HG02840 (cell line): ENCODE measurements around the gene SETD5.

Source experiments
- ATAC-seq: cut with Tn5 transposase; IDR thresholded peaks from one replicate; pipeline ENCODE4 v1.9.1; 2021; ENCODE audit warnings: mild to moderate bottlenecking, moderate library complexity, moderate number of reproducible peaks; ENCODE audit not compliant: unreplicated experiment, low FRiP score

The SETD5 gene, protein sequence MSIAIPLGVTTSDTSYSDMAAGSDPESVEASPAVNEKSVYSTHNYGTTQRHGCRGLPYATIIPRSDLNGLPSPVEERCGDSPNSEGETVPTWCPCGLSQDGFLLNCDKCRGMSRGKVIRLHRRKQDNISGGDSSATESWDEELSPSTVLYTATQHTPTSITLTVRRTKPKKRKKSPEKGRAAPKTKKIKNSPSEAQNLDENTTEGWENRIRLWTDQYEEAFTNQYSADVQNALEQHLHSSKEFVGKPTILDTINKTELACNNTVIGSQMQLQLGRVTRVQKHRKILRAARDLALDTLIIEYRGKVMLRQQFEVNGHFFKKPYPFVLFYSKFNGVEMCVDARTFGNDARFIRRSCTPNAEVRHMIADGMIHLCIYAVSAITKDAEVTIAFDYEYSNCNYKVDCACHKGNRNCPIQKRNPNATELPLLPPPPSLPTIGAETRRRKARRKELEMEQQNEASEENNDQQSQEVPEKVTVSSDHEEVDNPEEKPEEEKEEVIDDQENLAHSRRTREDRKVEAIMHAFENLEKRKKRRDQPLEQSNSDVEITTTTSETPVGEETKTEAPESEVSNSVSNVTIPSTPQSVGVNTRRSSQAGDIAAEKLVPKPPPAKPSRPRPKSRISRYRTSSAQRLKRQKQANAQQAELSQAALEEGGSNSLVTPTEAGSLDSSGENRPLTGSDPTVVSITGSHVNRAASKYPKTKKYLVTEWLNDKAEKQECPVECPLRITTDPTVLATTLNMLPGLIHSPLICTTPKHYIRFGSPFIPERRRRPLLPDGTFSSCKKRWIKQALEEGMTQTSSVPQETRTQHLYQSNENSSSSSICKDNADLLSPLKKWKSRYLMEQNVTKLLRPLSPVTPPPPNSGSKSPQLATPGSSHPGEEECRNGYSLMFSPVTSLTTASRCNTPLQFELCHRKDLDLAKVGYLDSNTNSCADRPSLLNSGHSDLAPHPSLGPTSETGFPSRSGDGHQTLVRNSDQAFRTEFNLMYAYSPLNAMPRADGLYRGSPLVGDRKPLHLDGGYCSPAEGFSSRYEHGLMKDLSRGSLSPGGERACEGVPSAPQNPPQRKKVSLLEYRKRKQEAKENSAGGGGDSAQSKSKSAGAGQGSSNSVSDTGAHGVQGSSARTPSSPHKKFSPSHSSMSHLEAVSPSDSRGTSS (N-terminal part only)

DNA sequence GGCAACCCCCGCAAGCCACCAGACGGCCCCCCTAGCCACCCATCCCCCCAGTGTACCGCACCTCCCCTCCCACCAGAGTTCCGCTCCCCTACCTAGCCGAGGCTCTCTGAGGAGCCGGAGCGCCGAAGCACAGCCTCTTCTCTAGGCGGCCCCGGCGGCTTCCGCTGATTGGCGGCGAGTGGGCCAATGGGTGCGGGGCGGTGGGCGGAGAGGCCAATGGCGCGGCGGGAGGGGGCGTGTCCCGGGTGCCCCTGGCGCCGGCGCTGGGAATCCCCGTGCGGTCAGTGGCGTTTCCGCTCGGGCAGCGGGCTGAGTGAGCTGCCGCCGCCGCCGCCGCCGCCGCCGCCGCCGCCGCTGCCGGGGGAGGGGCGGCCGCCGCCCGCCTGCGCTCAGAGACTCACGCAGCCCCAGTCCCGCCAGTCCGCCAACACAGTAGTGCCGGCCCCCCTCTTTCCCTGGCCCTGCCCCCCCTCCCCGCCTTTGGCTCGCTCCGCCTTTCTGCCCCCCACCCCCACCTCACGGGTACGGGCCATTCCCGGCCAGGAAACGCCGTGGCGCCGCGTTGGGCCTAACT lies at the start of gene SETD5:
SETD5 (plus strand) TSS at position 284 of the 574 bp plus-strand sequence. CDS start 31,324 bp downstream, outside the sequence.
- peak; percentile 47 for ATAC-seq

DNA sequence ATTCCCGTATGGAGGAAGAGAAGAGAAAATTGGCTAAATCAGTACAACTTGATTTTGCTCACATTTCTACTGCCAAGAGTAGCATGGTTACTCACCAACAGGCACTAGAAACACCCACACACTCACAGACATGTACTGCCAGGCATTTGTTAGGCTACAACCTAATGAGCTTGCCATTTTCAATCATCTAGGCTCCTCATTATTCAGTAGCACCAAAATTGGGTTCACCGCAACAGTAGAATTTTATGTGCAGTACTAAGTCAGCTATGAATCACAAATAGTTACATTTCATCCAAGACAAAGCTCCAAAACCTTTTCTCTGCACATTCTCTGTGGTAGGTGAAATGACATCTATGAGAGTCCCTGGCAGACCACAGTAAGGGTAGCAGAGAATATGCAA lies 49.5 kb upstream of the SETD5 start:
- ATAC-seq: no peak

DNA sequence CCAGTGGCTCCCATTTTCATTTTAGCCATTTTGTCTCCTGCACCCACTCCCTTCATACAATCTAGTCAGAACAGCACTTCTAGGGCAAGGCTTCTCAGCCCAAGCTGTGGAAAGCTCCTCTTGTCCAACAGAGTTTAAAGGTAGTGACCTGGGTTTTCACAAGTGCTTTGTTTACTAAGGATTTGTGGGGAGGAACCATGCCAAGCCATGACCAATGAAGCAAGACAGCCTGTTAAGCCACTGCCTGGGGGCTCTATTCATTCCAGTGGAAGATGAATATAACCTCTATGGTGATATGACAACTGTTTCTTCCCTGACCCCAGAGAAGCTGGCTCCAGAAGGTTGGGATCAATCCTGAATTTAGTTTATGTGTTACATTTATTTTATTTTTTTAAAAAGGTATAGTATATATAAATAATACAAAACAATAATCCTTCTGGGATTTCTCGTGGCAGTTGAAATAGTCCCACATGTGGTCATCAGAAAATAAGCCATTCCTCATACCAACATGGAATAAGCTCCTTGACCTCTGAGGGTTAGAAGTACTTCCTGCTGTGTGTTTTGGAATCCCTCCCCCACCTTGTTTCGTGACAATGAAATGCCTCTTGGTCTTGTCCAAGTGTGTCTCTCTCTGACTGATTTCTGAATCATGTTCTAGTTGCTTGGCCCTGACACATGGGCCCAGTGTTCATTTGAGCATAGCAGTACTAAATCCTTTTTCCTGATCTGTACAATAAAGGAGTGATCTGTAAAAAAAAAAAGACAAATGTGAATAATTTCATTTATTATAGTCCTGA lies 47.9 kb upstream of the SETD5 start:
- no peak for ATAC-seq

DNA sequence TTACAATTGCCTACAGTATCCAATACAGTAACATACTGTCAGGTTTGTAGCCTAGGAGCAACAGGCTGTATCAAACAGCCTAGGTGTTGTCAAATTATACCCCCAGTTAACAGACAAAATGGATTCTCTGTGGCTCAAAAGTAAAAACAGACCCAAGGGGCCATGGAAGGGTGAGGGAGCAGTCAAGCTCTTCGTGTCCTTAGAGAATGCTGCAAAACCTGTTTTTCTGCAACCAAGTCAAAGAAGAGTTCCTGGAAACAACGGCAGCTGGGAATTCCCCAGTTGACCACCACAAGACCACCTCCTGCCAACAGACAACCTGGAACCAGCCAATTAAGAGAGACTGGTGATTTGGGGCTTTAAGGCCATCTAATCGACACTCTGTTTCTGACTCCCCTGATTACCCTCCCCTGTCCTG lies 45.7 kb upstream of the SETD5 start:
- ATAC-seq: no peak

DNA sequence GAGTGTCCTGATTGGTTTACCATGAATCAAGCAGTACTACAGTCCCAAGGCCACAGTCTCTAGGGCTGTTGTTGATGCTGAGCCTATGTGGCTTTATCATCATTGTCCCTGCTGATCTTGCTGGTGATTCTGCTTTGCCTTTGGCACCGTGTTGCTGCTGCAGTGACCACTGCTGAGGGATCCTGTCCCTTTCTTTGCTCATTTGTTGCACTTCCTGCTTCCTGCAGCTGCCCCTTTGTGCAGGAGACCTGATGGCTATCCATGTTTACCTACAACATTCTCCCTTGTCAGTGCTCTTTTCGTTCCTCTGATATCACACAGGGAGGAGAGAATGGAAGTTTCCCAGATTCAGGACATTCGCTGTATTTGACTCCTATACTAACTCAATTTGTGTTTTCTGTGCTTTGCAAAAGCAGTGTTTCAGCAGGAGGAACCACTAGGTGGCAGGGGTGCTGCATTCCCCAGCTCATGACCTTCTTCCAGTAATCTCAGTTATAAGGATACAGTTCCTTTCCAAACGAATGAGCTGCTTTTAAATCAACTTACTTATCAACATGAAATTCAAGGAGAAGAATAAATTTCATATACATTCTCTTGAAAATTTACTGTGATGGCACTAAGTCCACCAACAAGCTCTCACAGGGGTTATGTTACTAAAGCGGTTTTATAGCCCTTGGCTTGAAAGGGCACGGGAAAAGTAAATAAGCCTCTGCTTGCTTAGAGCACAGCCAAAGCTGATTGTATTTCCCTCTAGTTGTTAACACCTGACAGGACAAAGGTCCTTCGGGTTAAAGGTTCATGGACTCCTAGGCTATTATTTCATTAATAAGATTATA lies 44.3 kb upstream of the SETD5 start:
- ATAC-seq: no peak

DNA sequence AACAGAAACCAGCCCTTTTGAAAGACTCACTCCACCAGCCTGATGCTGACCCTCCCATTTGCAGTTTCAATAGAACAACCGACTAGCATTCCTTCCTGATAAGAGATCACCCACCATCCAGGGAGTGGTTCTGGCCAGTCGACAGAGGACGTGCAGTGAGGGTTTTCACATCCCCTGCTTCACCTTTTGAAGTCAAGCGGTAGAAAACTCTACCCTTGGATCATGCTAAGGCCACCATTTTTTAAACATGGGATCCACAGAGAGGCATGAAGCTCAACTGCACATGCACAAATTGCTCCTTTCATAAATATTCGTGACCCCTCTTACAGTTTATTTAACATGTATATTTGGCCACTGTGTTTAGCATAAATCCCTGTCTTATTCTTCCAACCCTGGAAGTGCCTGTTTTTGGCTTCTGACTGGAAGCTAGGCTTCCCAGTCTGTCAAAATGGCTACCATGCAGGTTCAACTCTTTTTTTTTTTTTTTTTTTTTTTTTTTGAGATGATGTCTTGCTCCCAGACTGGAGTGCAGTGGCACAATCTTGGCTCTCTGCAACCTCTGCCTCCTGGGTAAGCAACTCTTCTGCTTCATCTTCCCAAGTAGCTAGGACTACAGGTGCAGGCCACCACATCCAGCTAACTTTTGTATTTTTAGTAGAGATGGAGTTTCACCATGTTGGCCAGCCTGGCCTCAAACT lies 35.6 kb upstream of the SETD5 start:
- no peak for ATAC-seq

DNA sequence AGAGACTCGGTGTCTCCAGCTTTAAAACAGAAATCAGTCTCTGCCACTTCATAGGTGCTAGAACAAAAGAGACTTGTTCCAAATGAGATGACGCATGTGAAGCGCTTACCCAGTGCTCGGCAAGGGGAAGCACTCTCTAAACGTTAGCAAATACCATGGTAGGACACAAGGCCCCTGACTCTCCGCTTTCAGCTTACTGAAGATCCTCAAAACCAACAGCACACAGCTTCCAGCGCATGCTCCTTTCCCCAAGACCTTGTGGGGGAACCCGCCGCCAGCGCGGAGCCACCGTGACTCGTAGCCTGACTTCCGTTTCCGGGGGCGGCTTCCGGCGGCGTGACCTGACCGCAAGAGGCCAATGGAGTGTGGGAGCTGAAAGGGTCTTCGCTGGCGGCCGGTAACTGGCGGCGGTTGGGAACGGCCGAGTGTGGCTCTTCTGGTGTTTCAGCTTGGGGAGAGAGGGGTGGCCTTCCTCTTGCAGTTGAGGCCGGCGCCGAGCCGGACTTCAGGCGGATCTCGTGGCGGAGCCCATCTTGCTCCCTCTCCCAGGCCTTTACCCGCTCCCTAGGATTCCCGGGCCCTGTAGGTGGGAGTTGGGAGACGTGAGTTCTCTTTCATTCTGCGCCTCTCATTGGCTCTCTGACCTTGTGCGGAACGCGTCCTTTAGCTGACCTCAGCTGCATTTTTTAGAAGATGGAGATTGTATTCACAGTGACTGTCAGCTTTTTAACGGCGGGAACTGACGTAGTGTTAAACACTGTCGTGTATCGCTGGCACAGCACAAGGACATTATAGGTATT lies 34.5 kb upstream of the SETD5 start, which contains the start of gene THUMPD3:
THUMPD3 (plus strand) TSS at position 324 of the 800 bp plus-strand sequence. CDS start 2,015 bp downstream, outside the sequence.
- ATAC-seq: peak; percentile 93

DNA sequence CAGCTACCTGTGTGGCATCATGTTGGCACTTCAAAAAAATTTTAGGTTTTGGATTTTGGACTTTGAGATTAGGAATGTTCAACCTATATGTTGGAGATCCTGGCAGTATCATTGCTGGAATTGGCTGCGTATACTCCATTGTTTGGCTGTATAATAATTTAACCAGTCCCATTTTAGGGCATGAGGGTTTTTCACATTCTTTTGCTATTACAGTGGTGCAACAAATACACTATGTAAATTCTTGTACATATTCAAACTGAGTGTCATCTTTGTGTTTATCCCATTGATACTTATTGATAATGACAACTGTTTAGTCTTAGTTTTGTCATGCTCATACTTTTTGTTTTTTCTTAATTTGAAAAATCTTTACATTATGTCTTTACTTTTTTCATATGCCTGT lies 27.9 kb upstream of the SETD5 start:
- no peak for ATAC-seq

DNA sequence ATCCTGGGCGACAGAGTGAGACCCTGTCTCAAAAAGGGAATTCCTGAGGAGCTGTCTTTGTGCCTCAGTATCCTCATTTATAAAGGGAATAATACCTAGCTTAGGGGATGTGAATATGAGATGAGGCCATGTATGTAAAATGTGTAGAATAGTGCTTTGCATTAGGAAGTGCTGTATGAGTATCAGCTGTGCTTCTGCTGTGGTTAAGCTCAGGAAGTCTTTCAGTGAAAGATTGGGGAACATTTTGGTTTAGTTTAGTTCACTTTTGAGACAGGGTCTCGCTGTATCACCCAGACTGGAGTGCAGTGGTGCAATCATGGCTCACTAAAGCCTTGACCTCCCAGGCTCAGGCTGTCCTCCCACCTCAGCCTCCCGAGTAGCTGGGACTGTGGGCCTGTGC lies 23.9 kb upstream of the SETD5 start:
- no peak for ATAC-seq

DNA sequence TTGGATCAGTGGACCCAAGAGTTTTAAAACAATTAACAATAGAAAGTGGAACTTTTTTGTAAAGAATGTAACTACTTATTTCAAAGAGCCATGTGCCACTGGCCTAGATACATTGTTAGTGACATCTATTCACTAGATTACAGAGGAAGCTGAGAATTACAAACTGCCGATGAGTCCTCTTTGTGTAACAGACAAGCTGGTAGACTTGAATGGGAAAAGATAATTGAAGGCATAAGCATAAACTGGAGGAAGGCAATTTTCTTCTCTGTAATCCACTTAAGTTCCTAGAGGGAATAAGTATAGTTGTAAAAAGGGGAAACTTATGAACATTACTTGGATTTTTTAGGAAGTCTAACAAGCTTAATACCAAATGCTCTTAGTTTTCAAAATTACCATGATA lies 19.4 kb upstream of the SETD5 start:
- ATAC-seq: no peak

DNA sequence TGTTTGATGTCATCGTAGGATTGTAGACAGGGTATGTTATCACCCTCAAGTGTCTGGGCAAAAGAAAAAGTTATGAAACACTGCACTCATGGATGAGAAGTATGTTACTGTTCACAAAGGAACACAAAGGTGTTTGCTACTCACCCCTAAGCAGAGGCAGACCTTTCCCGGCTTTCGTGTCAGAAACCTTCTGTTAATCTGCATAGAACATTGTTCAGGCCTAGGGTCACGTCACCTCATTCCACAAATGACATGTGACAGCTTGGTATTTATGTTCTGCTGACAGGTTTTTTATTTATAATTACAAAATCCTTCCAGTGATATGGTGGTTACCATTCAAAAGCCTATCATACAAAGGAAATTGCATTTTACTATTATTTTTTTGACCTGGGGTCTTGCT lies 18.1 kb upstream of the SETD5 start:
- no peak for ATAC-seq

DNA sequence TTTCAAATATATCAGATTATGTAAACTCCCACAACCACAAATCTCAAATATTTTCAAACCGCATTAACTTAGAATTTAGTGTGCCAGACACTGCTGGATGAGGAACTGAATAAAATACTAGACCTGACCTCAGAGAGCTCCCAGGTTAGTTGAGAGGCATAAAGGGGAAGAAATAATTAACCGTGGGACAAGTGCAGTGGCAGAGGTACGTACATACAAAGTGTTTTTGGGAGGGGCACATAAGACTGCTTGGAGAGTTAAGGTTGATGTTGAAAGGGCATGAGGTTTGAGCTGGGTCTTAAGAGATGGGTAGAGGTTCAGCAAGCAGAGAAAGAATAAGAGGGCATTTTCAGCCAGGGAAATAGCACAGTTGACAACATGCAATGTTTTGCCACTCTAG lies 17.4 kb upstream of the SETD5 start:
- no peak for ATAC-seq

DNA sequence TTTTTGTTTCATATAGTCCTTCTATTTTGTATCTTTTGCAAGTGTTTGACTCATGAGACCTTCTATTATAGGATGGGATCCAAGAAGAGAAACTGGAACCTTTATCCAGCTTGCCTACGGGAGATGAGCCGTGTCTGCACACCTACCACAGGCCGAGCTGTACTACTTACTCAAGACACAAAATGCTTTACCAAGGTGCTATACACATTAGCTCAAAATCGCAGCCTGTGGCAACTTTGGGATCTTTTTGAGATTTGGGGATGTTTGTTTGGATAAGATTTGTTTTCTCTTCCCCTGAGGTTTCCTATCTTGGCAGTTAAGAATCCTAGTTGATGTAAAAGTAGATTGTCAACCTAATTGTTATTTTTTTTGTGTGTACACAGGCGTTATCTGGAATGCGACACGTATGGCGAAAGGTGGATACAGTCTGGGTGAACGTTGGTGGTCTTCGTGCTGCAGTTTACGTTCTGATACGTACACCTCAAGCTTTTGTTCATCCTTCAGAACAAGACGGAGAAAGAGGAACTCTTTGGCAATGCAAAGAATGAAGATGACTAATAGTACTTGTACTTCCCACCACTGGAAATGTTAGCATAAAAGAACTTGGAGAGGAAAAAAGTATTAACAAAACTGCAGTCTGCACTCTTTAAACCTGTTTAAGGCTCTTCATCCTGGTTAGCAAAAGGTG lies 13.1 kb upstream of the SETD5 start:
- ATAC-seq: no peak

DNA sequence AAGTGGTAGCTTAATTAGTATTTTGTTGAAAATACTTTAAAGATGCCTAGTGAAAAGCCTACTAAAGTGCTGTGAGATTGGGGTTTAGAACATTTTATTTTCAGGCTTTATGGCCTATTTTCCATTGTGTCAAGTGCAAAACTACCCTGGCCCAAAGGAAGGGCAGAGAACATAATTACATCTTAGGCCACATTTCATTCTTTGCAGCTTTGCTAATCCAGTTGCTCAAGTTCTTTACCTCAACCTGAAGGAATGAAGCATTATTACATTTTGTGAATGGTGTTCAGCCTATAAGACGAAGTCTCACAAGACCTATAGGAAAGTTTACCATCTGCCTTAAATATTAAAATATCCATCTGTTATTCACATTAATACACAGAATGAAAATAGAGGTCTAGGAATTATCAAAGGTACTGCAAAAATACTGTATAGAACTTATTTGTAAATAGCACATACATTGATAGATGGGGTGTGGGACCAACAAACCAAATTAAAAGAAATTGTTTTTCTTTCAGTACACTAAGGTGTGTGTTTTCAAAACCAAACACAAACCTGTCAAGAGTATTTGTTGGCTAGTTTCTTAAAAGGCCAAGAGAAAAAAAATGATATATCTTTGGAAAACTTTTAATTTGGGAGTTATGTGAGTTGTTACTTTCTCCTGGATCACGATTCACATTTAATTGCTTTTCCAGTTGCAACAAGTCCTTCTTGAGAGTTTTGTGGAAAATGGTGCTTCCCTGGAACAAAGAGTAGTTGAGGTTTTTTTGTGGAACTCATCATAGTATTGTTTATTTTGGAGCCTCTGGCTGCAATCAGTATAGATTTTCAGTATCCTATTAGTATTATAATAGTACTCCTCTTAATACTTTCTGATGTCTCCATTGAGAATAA lies 12.0 kb upstream of the SETD5 start:
- no peak for ATAC-seq

DNA sequence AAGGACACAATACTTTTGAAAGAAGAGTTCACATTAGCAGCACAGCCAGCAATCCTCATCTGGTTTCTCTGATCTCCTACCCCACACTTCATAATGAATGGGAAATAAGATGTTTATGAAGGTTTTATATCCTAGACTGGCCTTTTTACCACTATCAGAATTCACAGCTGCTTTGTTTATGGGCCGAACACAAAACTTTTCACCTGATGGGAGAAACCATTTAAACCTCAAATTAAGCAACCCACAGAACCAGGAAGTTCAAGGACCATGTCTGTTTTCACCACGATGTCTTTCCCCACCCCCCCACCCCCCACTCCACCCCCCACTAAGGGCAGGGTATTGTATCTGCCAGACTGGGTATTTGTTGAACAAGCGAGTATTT lies 11.3 kb upstream of the SETD5 start:
- no peak for ATAC-seq
